H1 (cell line): ENCODE results near the gene AP1M2. TPM values are rescaled to one million over a fixed set of nuclear protein-coding genes. Genes with fewer than 3 reads are reported as not detected.

Source experiments
- CHD2 ChIP-seq: IDR thresholded peaks from 2 replicates; pipeline ENCODE4 v1.6.1; 2012; ENCODE audit warnings: low read length, improper control_type of control experiment
- CHD7 ChIP-seq: fragments of 300-600 bp; sonication (generic); IDR thresholded peaks from 2 replicates; pipeline ENCODE4 v1.7.1; 2012; ENCODE audit warnings: low read length, moderate library complexity, mild to moderate bottlenecking, inconsistent platforms; ENCODE audit not compliant: insufficient replicate concordance
- KDM4A ChIP-seq: IDR thresholded peaks from one replicate; pipeline ENCODE4 v1.7.1; 2012; ENCODE audit warnings: low read depth, mild to moderate bottlenecking, moderate library complexity, low read length, inconsistent platforms; ENCODE audit not compliant: severe bottlenecking
- RFX5 ChIP-seq: IDR thresholded peaks from 2 replicates; pipeline ENCODE4 v1.6.1; 2011; ENCODE audit warnings: low read depth, low read length, improper control_type of control experiment, borderline replicate concordance
- RNF2 ChIP-seq: fragments of 200-900, 300-1000 bp; sonication (generic); IDR thresholded peaks from 2 replicates; pipeline ENCODE4 v1.7.1; 2016; ENCODE audit warnings: borderline replicate concordance, low read depth, mild to moderate bottlenecking, antibody characterized with exemption, low read length; ENCODE audit not compliant: poor library complexity, severe bottlenecking; ENCODE audit errors: missing control alignments
- TCF12 ChIP-seq: IDR thresholded peaks from 2 replicates; pipeline ENCODE4 v1.6.1; 2011; ENCODE audit warnings: low read depth, mild to moderate bottlenecking, low read length
- TEAD4 ChIP-seq: IDR thresholded peaks from 2 replicates; pipeline ENCODE4 v1.6.1; 2012; ENCODE audit warnings: low read depth, low read length, inconsistent platforms, mixed read lengths
- USF2 ChIP-seq: IDR thresholded peaks from 2 replicates; pipeline ENCODE4 v1.6.1; 2011; ENCODE audit warnings: low read length, improper control_type of control experiment
- ZNF274 ChIP-seq: IDR thresholded peaks from 2 replicates; pipeline ENCODE4 v1.7.0; 2012; ENCODE audit warnings: low read length, borderline replicate concordance; ENCODE audit errors: extremely low read depth
- polyA plus RNA-seq, 7 experiments: library from polyadenylated mRNA; depleted of rRNA in 3 of 7; stranded (reverse) in 5 of 7; unstranded in 2 of 7; fragments of >200 nt in 5 of 7; fragments of 200-250 nt in 2 of 7; gene quantifications; 1 replicate in 5 of 7; 2 replicates in 1 of 7; 4 replicates in 1 of 7; pipeline versions ENCODE4 v1.2.1 to v1.2.3, GENCODE V29; 2011 to 2013; ENCODE audit warnings: missing spikeins in 2 of 7, mixed read lengths in 2 of 7
- total RNA-seq: library from RNA; stranded (reverse); fragmentation: NEBNext Ultra II Directional; extraction: Animal tissue kit (Norgen Biotek cat#: 25700); gene quantifications from 2 replicates; pipeline ENCODE4 v1.2.1, GENCODE V29; 2021

Gene AP1M2
- total and polyA plus RNA-seq, 2 of the 8 experiments (the other 6 are each of a cell fraction or from before 2014, with no cell fraction given): 140 to 161 TPM

- no peak for TF ChIP-seq CHD7
- TF ChIP-seq TCF12: no peak
- TF ChIP-seq TEAD4: no peak
- no peak for TF ChIP-seq RFX5
- no peak for TF ChIP-seq CHD2
- TF ChIP-seq USF2: no peak
- TF ChIP-seq ZNF274: no peak
- no peak for TF ChIP-seq KDM4A
- TF ChIP-seq RNF2: no peak
These were observed 49.4 kb downstream of the AP1M2 start (continued) for GRCh38 chr19:10537668-10538067.
